H1 (cell line): Measurements from ENCODE around the gene OXER1. TPM values are rescaled to one million over a fixed set of nuclear protein-coding genes. Genes with fewer than 3 reads are reported as not detected.

Experiments
- CTCF ChIA-PET: fragments of 300-600 bp; sonication (Branson Sonifier 250); formaldehyde crosslinking; loops from one replicate; lab custom pipeline; 2021; ENCODE audit not compliant: partially characterized antibody; lab: Charles Lee
- POLR2A ChIA-PET: fragments of 300-600 bp; sonication (Branson Sonifier 250); formaldehyde crosslinking; loops from one replicate; lab custom pipeline; 2021; ENCODE audit warnings: inconsistent platforms; ENCODE audit not compliant: partially characterized antibody; lab: Charles Lee
- DNase-seq, 2 experiments: peaks; one replicate each; pipeline versions ENCODE4 v3.0.0 to v3.0.0-alpha.2; 2010 to 2022; ENCODE audit warnings: low spot score in 2 of 2, low read depth in 1 of 2, mixed read lengths in 1 of 2
- FAIRE-seq: peaks from 2 replicates; lab custom pipeline; 2011; peaks lifted over from hg19 to GRCh38; lab: Jason Lieb, UNC
- H2AFZ ChIP-seq: 2 replicates; pipeline ENCODE4 v1.8.1; 2012; ENCODE audit warnings: low read length, inconsistent platforms
- H2AK5ac ChIP-seq: 2 replicates; pipeline ENCODE4 v1.6.1; 2013; ENCODE audit warnings: low read depth, low read length
- H2BK120ac ChIP-seq: replicated peaks from 2 replicates; pipeline ENCODE3; 2013; ENCODE audit warnings: low read depth, low read length, inconsistent platforms
- H2BK12ac ChIP-seq: 2 replicates; pipeline ENCODE4 v1.6.1; 2013; ENCODE audit warnings: low read depth, low read length
- H2BK15ac ChIP-seq: 2 replicates; pipeline ENCODE4 v1.6.1; 2013; ENCODE audit warnings: low read length
- H2BK20ac ChIP-seq: 2 replicates; pipeline ENCODE4 v1.6.1; 2013; ENCODE audit warnings: low read length
- H2BK5ac ChIP-seq: 2 replicates; pipeline ENCODE4 v1.6.1; 2013; ENCODE audit warnings: low read depth, low read length
- H3K14ac ChIP-seq: 2 replicates; pipeline ENCODE4 v1.6.1; 2013; ENCODE audit warnings: inconsistent platforms; ENCODE audit not compliant: insufficient read length
- H3K18ac ChIP-seq: 2 replicates; pipeline ENCODE4 v1.6.1; 2013; ENCODE audit warnings: low read length; ENCODE audit errors: extremely low read depth
- H3K23ac ChIP-seq: 2 replicates; pipeline ENCODE4 v1.6.1; 2013; ENCODE audit warnings: inconsistent platforms; ENCODE audit not compliant: insufficient read length
- H3K23me2 ChIP-seq: 2 replicates; pipeline ENCODE4 v1.6.1; 2013; ENCODE audit warnings: low read depth, low read length
- H3K27ac ChIP-seq: 2 replicates; pipeline ENCODE4 v1.6.1; 2011; ENCODE audit warnings: low read depth, low read length, inconsistent platforms
- H3K27me3 ChIP-seq, 4 experiments: replicated peaks in 1 of 4; 1 replicate in 1 of 4; 2 replicates in 3 of 4; pipeline versions ENCODE4 v1.6.1 to v1.8.1; 2011 to 2013; ENCODE audit warnings: low read length in 3 of 4, mild to moderate bottlenecking in 3 of 4, inconsistent platforms in 2 of 4, mixed read lengths in 2 of 4, moderate library complexity in 1 of 4; ENCODE audit not compliant: control insufficient read depth in 3 of 4, insufficient read depth in 3 of 4; ENCODE audit errors: extremely low read depth in 1 of 4
- H3K36me3 ChIP-seq, 4 experiments: 2 replicates each; pipeline versions ENCODE4 v1.6.1 to v1.8.1; 2011 to 2013; ENCODE audit warnings: mild to moderate bottlenecking in 4 of 4, low read length in 3 of 4, moderate library complexity in 2 of 4, control low read depth in 1 of 4, inconsistent platforms in 1 of 4; ENCODE audit not compliant: insufficient read depth in 4 of 4, control insufficient read depth in 2 of 4
- H3K4ac ChIP-seq: replicated peaks from 2 replicates; pipeline ENCODE3; 2013; ENCODE audit warnings: low read length, low read depth, mixed read lengths, inconsistent platforms; ENCODE audit not compliant: insufficient read length
- H3K4me1 ChIP-seq, 4 experiments: replicated peaks in 1 of 4; 1 replicate in 1 of 4; 2 replicates in 3 of 4; pipeline versions ENCODE4 v1.6.1 to v1.8.1; 2011 to 2013; ENCODE audit warnings: low read length in 3 of 4, inconsistent platforms in 2 of 4, mixed read lengths in 1 of 4; ENCODE audit not compliant: insufficient read depth in 4 of 4, control insufficient read depth in 3 of 4
- H3K4me2 ChIP-seq, 2 experiments: 2 replicates each; pipeline versions ENCODE4 v1.6.1 to v1.8.1; 2011 to 2013; ENCODE audit warnings: low read depth in 2 of 2, low read length in 2 of 2, control low read depth in 1 of 2, inconsistent platforms in 1 of 2, mild to moderate bottlenecking in 1 of 2; ENCODE audit not compliant: insufficient read depth in 1 of 2
- H3K4me3 ChIP-seq, 4 experiments: fragments of 200-600, 300-600 bp in 1 of 4; sonication (generic), shearing (Covaris generic), sonication (Bioruptor Twin) in 1 of 4; 2 replicates each; pipeline versions ENCODE4 v1.5.1 to v1.8.1; 2011 to 2016; ENCODE audit warnings: low read length in 4 of 4, low read depth in 3 of 4, control low read depth in 2 of 4, inconsistent platforms in 2 of 4, mild to moderate bottlenecking in 2 of 4, mixed read lengths in 1 of 4, moderate library complexity in 1 of 4; ENCODE audit not compliant: insufficient read depth in 2 of 4; ENCODE audit errors: extremely low read depth in 1 of 4
- H3K56ac ChIP-seq: replicated peaks from 2 replicates; pipeline ENCODE3; 2013; ENCODE audit warnings: low read depth, mild to moderate bottlenecking, mixed read lengths, low read length, inconsistent platforms; ENCODE audit not compliant: insufficient read length
- H3K79me1 ChIP-seq: 2 replicates; pipeline ENCODE4 v1.6.1; 2013; ENCODE audit warnings: low read depth, low read length, control low read depth
- H3K79me2 ChIP-seq, 2 experiments: 2 replicates each; pipeline versions ENCODE4 v1.6.1 to v1.8.1; 2012 to 2013; ENCODE audit warnings: low read length in 2 of 2, mild to moderate bottlenecking in 2 of 2, inconsistent platforms in 1 of 2; ENCODE audit not compliant: insufficient read depth in 2 of 2, control insufficient read depth in 1 of 2
- H3K9ac ChIP-seq, 4 experiments: replicated peaks in 1 of 4; 1 replicate in 1 of 4; 2 replicates in 3 of 4; pipeline versions ENCODE4 v1.6.1 to v1.8.1; 2011 to 2013; ENCODE audit warnings: low read depth in 3 of 4, low read length in 3 of 4, control low read depth in 2 of 4, mild to moderate bottlenecking in 2 of 4, moderate library complexity in 2 of 4, inconsistent platforms in 1 of 4; ENCODE audit errors: extremely low read depth in 1 of 4
- H3K9me3 ChIP-seq, 2 experiments: 2 replicates each; pipeline versions ENCODE4 v1.6.1 to v1.8.1; 2012 to 2013; ENCODE audit warnings: mild to moderate bottlenecking in 2 of 2, moderate library complexity in 2 of 2, control low read depth in 1 of 2, inconsistent platforms in 1 of 2, low read depth in 1 of 2, low read length in 1 of 2, mixed read lengths in 1 of 2; ENCODE audit not compliant: insufficient read depth in 2 of 2
- H4K20me1 ChIP-seq, 2 experiments: replicated peaks in 1 of 2; 2 replicates each; pipeline versions ENCODE3 to v1.8.1; 2011 to 2013; ENCODE audit warnings: inconsistent platforms in 2 of 2, low read length in 2 of 2, mild to moderate bottlenecking in 1 of 2; ENCODE audit not compliant: insufficient read depth in 2 of 2, control insufficient read depth in 1 of 2
- H4K5ac ChIP-seq: 2 replicates; pipeline ENCODE4 v1.6.1; 2013; ENCODE audit warnings: low read length, low read depth, mixed read lengths, inconsistent platforms; ENCODE audit not compliant: insufficient read length
- H4K8ac ChIP-seq: 2 replicates; pipeline ENCODE4 v1.8.0; 2013; ENCODE audit warnings: mild to moderate bottlenecking, moderate library complexity, low read length, inconsistent platforms; ENCODE audit not compliant: insufficient read depth; ENCODE audit errors: extremely low read depth
- H4K91ac ChIP-seq: replicated peaks from 2 replicates; pipeline ENCODE3; 2013; ENCODE audit warnings: low read length, mixed read lengths, inconsistent platforms; ENCODE audit not compliant: insufficient read length
- CBX8 ChIP-seq: fragments of 300-800, 300-1000 bp; sonication (generic); IDR thresholded peaks from 2 replicates; pipeline ENCODE4 v1.7.1; 2016; ENCODE audit warnings: low read depth, low read length, borderline replicate concordance
- CHD1 ChIP-seq: IDR thresholded peaks from 2 replicates; pipeline ENCODE4 v1.6.1; 2012; ENCODE audit warnings: low read depth, low read length, improper control_type of control experiment
- EP300 ChIP-seq, 2 experiments: IDR thresholded peaks; 1 replicate in 1 of 2; 2 replicates in 1 of 2; pipeline ENCODE4 v1.6.1; 2011 to 2012; ENCODE audit warnings: low read depth in 2 of 2, low read length in 2 of 2, mild to moderate bottlenecking in 2 of 2, borderline replicate concordance in 1 of 2, inconsistent platforms in 1 of 2, moderate library complexity in 1 of 2
- JUN ChIP-seq: IDR thresholded peaks from 2 replicates; pipeline ENCODE4 v1.6.1; 2011; ENCODE audit warnings: low read depth, mild to moderate bottlenecking, improper control_type of control experiment, low read length
- JUND ChIP-seq: IDR thresholded peaks from 2 replicates; pipeline ENCODE4 v1.6.1; 2011; ENCODE audit warnings: mild to moderate bottlenecking, improper control_type of control experiment, low read length
- RAD21 ChIP-seq, 2 experiments: IDR thresholded peaks in 1 of 2; conservative IDR thresholded peaks in 1 of 2; 2 replicates each; pipeline ENCODE4 v1.6.1; 2011; ENCODE audit warnings: low read depth in 2 of 2, low read length in 2 of 2, improper control_type of control experiment in 1 of 2, inconsistent platforms in 1 of 2, mild to moderate bottlenecking in 1 of 2, moderate library complexity in 1 of 2
- RXRA ChIP-seq: IDR thresholded peaks from 2 replicates; pipeline ENCODE4 v1.6.1; 2011; ENCODE audit warnings: low read depth, mild to moderate bottlenecking, low read length, moderate library complexity; ENCODE audit not compliant: insufficient read depth
- SP2 ChIP-seq: IDR thresholded peaks from 2 replicates; pipeline ENCODE4 v1.6.1; 2012; ENCODE audit warnings: mild to moderate bottlenecking, low read length, inconsistent platforms
- TAF1 ChIP-seq: IDR thresholded peaks from 2 replicates; pipeline ENCODE4 v1.6.1; 2011; ENCODE audit warnings: mild to moderate bottlenecking, low read depth, low read length
- TAF7 ChIP-seq: optimal IDR thresholded peaks from 2 replicates; pipeline ENCODE3; 2011; ENCODE audit warnings: low read depth, mild to moderate bottlenecking, inconsistent platforms, low read length, moderate library complexity, borderline replicate concordance
- TBP ChIP-seq: IDR thresholded peaks from 2 replicates; pipeline ENCODE4 v1.6.1; 2011; ENCODE audit warnings: low read depth, low read length, improper control_type of control experiment
- WGBS, 2 experiments: shearing (Covaris generic) in 1 of 2; methylation state at CpG; one replicate each; pipeline versions ENCODE4 v1.1.6 to v1.1.7; 2013 to 2015; ENCODE audit warnings: low lambda C conversion rate in 2 of 2, mixed read lengths in 2 of 2, inconsistent platforms in 1 of 2, low coverage in 1 of 2, missing lambda C conversion rate in 1 of 2; ENCODE audit not compliant: insufficient replicate concordance in 2 of 2, insufficient coverage in 1 of 2, insufficient read length in 1 of 2; ENCODE audit errors: extremely low coverage in 1 of 2, missing lambda C conversion rate in 1 of 2; 5-methylcytosine and 5-hydroxymethylcytosine counted together
- polyA plus RNA-seq, 7 experiments: library from polyadenylated mRNA; depleted of rRNA in 3 of 7; stranded (reverse) in 5 of 7; unstranded in 2 of 7; fragments of >200 nt in 5 of 7; fragments of 200-250 nt in 2 of 7; gene quantifications; 1 replicate in 5 of 7; 2 replicates in 1 of 7; 4 replicates in 1 of 7; pipeline versions ENCODE4 v1.2.1 to v1.2.3, GENCODE V29; 2011 to 2013; ENCODE audit warnings: missing spikeins in 2 of 7, mixed read lengths in 2 of 7
- total RNA-seq: library from RNA; stranded (reverse); fragmentation: NEBNext Ultra II Directional; extraction: Animal tissue kit (Norgen Biotek cat#: 25700); gene quantifications from 2 replicates; pipeline ENCODE4 v1.2.1, GENCODE V29; 2021

The OXER1 gene
- total and polyA plus RNA-seq, 2 of the 8 experiments (the other 6 are each of a cell fraction or from before 2014, with no cell fraction given) = 1.2 to 2.9 TPM

- POLR2A ChIA-PET = interaction anchor here (1.0 kb wide), 1 partner anchor 15 kb away, joined by 3 read pairs; no protein-coding TSS in a partner anchor
- no peak overlapping the region for H3K18ac ChIP-seq
- 94% methylated on average over 2 of the region's 2 CpGs; no CpG with 5 or more reads in 1 of the 2 experiments for WGBS, 2 experiments
- TF ChIP-seq JUND (no peak), RXRA (no peak), CHD1 (no peak), TBP (no peak), TAF1 (no peak), CBX8 (no peak), SP2 (no peak), EP300 (IDR thresholded peaks at IDR 0.05; ENCODE audit: borderline replicate concordance in 1 of 2, low read depth in 2 of 2, low read length in 2 of 2) (no peak), RAD21 (IDR thresholded peaks at IDR 0.05 in 1 of 2, conservative IDR thresholded peaks at IDR 0.05 in 1 of 2; ENCODE audit: low read depth in 2 of 2, low read length in 2 of 2) (0 out of 4 replicates have a peak, but pooled peaks of 1 of the 2 experiments have one; percentile 14), TAF7 (no peak), JUN (no peak)
Observed at GRCh38 chr2:42742740-42743658, 20.9 kb downstream of the OXER1 start.

More at GRCh38 chr2:42742740-42743658, 20.9 kb downstream of the OXER1 start:
- H2BK15ac ChIP-seq = no peak overlapping the region
- no peak overlapping the region for H3K4me2 ChIP-seq
- H3K27me3 ChIP-seq = no peaks in the 10 kb centered on the region
- no peaks in the 10 kb centered on the region for H3K23me2 ChIP-seq
- no peak overlapping the region for H2BK20ac ChIP-seq
- no peak overlapping the region for H2BK5ac ChIP-seq
- H3K56ac ChIP-seq = no peak overlapping the region
- no peak overlapping the region for H4K8ac ChIP-seq
- peaks cover 0 to 6% (median 0%) of the 10 kb centered on the region in 4 experiments; a peak in 3 of 8 replicates for H3K36me3 ChIP-seq
- no peak overlapping the region for H3K4ac ChIP-seq
- no peak overlapping the region for H3K9ac ChIP-seq
- H3K14ac ChIP-seq = no peak overlapping the region
- no peak overlapping the region for H4K91ac ChIP-seq
- CTCF ChIA-PET = interaction anchor here (0.8 to 2.4 kb wide), 10 partner anchors 9 to 79 kb away, joined by 3 to 9 read pairs (median 5); no protein-coding TSS in a partner anchor
- H2BK12ac ChIP-seq = no peak overlapping the region
- FAIRE-seq (no peak), DNase-seq (no peak)
- H2AFZ ChIP-seq = no peak overlapping the region
- H4K20me1 ChIP-seq = no peaks in the 10 kb centered on the region
- H3K79me1 ChIP-seq = peaks cover 2% of the 10 kb centered on the region; the same call in 1 of the 2 replicates
- H3K4me1 ChIP-seq = peaks cover 0 to 4% (median under 1%) of the 10 kb centered on the region in 4 experiments; a peak in 1 of 7 replicates
- H3K27ac ChIP-seq = no peak overlapping the region
- peaks cover 0 to 2% of the 10 kb centered on the region in 2 experiments; a peak in 1 of 4 replicates for H3K9me3 ChIP-seq
- no peak overlapping the region for H2AK5ac ChIP-seq
- H4K5ac ChIP-seq = no peak overlapping the region
- H3K4me3 ChIP-seq = no peak overlapping the region
- H2BK120ac ChIP-seq = no peak overlapping the region
- no peak overlapping the region for H3K23ac ChIP-seq
- H3K79me2 ChIP-seq = no peaks in the 10 kb centered on the region
